BJ (cell line): ENCODE data around the gene IRF6. TPM values are rescaled to one million over a fixed set of nuclear protein-coding genes. Genes with fewer than 3 reads are reported as not detected.
A peak's percentile ranks its signal among the peaks of the same experiment; 100 is the strongest.

Experiments used
- CTCF ChIA-PET: fragments of 350-600 bp; formaldehyde crosslinking; extraction: SDS; loops from one replicate; lab custom pipeline; 2021; ENCODE audit warnings: antibody characterized with exemption, inconsistent platforms; lab: Yijun Ruan, JAX
- POLR2A ChIA-PET: fragments of 300-600 bp; sonication (Branson Sonifier 250); formaldehyde crosslinking; extraction: SDS; loops from one replicate; lab custom pipeline; 2021; ENCODE audit warnings: antibody characterized with exemption; lab: Charles Lee
- DNase-seq: peaks from one replicate; pipeline ENCODE4 v3.0.0-alpha.2; 2011; ENCODE audit warnings: low read depth
- H3K27me3 ChIP-seq: 2 replicates; pipeline ENCODE4 v1.6.0; 2011; ENCODE audit warnings: low read length; ENCODE audit not compliant: control insufficient read depth, insufficient read depth
- H3K36me3 ChIP-seq: 2 replicates; pipeline ENCODE4 v1.5.1; 2011; ENCODE audit warnings: low read length; ENCODE audit not compliant: control insufficient read depth, insufficient read depth
- H3K4me3 ChIP-seq: 2 replicates; pipeline ENCODE4 v1.5.1; 2011; ENCODE audit warnings: low read depth, mild to moderate bottlenecking, control low read depth, low read length
- CTCF ChIP-seq: IDR thresholded peaks from 2 replicates; pipeline ENCODE4 v1.5.1; 2011; ENCODE audit warnings: low read depth, mild to moderate bottlenecking, control low read depth, inconsistent platforms, low read length, moderate library complexity; ENCODE audit not compliant: insufficient read depth
- polyA plus RNA-seq: library from polyadenylated mRNA; depleted of rRNA; stranded (reverse); fragments of >200 nt; gene quantifications from 2 replicates; pipeline ENCODE4 v1.2.3, GENCODE V29; 2011

IRF6 gene
- polyA plus RNA-seq, 1 experiment, result 1.7 TPM

- POLR2A ChIA-PET, result no interaction called here
- Histone ChIP-seq H3K4me3 (no peak overlapping the region), H3K36me3 (no peaks in the 10 kb centered on the region), H3K27me3 (no peaks in the 10 kb centered on the region; the same call in 1 of the 2 replicates)
- CTCF ChIA-PET, result interaction anchor here (0.9 to 1.6 kb wide), 3 partner anchors 13 to 53 kb away, joined by 3 to 4 read pairs (median 4); no protein-coding TSS in a partner anchor
- DNase-seq, result no peak
- no peak for TF ChIP-seq CTCF
Measured at GRCh38 chr1:209769971-209770370, 36.0 kb downstream of the IRF6 start.

GRCh38 chr1:209769171-209769904, 36.6 kb downstream of the IRF6 start:
- TF ChIP-seq CTCF, result no peak
- Histone ChIP-seq H3K36me3 (no peaks in the 10 kb centered on the region), H3K4me3 (no peak overlapping the region), H3K27me3 (no peaks in the 10 kb centered on the region; the same call in 1 of the 2 replicates)
- peak; percentile 53 for DNase-seq
- CTCF ChIA-PET, result interaction anchor here (0.9 to 2.0 kb wide), 3 partner anchors 14 to 54 kb away, joined by 3 to 6 read pairs (median 4); no protein-coding TSS in a partner anchor
- POLR2A ChIA-PET, result no interaction called here

DNA sequence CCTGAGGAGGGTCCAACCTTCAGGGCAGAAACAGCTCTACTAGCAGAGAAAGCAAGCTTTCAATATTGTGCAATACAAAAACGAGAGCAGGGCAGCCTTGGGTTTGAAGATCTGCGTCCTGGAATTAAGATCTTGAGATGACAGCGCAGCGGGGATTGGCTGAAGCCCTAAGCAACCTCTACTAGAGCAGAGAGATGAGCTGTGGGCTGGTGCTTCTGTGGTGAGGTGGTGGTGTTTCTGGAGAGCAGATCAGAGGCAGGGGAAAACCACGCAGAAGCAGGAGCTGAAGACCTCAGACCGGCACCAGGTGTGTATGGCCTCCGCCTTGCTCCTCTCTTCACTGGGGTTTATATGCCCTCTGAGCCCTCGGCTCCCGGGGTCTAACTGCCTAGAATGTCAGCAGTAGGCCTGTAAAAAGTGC, 37.6 kb downstream of the IRF6 start:
- no peak for DNase-seq
- ChIA-PET POLR2A (no interaction called here), CTCF (interaction anchor here (2.0 kb wide), 1 partner anchor 21 kb away, joined by 6 read pairs; no protein-coding TSS in a partner anchor)

DNA sequence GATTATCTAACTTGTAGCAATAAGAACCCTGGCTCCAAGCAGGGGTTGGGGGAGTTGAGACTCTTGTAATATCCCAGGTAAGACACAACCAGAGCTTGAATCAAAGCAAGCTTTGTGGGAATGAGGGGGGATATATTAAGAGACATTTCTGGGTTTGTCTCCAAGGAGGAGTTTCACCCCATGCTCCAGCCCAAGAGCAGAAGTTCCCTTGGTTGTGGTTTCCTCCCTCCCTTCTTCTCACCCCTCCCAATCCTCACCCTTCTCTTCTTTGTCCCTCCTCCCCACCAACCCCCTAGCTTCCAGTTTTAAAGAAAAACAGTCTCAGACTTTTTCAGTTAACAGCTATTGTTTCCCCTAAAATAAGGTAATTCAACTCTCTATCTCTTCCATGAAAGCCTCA, 38.2 kb downstream of the IRF6 start:
- DNase-seq, result no peak
- Histone ChIP-seq H3K4me3 (no peak overlapping the region), H3K27me3 (no peaks in the 10 kb centered on the region; the same call in 1 of the 2 replicates), H3K36me3 (no peaks in the 10 kb centered on the region)
- ChIA-PET CTCF (interaction anchor here (2.0 kb wide), 1 partner anchor 20 kb away, joined by 6 read pairs; no protein-coding TSS in a partner anchor), POLR2A (no interaction called here)
- TF ChIP-seq CTCF, result no peak

More for the DNA sequence above, 37.6 kb downstream of the IRF6 start:
- H3K36me3 ChIP-seq, result no peaks in the 10 kb centered on the region
- TF ChIP-seq CTCF, result no peak
- no peak overlapping the region for H3K4me3 ChIP-seq
- no peaks in the 10 kb centered on the region; the same call in 1 of the 2 replicates for H3K27me3 ChIP-seq

DNA sequence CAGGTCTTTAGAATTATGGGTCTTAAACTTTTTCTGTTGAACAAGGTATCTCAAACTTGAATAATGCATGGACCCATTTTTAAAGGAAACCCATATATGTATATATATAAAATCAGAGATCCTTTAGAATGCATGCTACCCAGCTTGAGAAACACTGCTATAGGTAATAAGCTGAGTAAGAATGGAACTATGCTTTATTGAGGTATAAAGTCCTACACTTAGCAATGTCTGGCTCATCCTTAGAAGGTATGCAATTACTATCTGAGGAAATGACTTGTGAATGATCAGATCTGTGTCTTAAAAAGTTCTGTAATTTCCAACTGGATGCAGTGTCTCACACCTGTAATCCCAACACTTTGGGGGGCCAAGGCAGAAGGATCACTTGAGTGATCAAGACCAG, 38.8 kb downstream of the IRF6 start:
- H3K36me3 ChIP-seq, result no peaks in the 10 kb centered on the region
- no peak overlapping the region for H3K4me3 ChIP-seq
- no peak for DNase-seq
- no peak for TF ChIP-seq CTCF
- no peaks in the 10 kb centered on the region; the same call in 1 of the 2 replicates for H3K27me3 ChIP-seq
- ChIA-PET POLR2A (no interaction called here), CTCF (interaction anchor here (1.6 to 2.0 kb wide), 2 partner anchors 8 to 19 kb away, joined by 6 to 7 read pairs; no protein-coding TSS in a partner anchor)
